Fibroblast of skin of left quadriceps (primary cell): ENCODE measurements around the gene LILRA2.
"Not testable (repeated sequence)": the region's sequence is repeated elsewhere in the genome, so short reads cannot be mapped to it uniquely, and the experiment has no call there.

Experiments used
- DNase-seq, 2 experiments: peaks; one replicate each; pipeline ENCODE4 v3.0.0-alpha.2; 2013; ENCODE audit warnings: low read depth in 2 of 2

The LILRA2 gene

DNA sequence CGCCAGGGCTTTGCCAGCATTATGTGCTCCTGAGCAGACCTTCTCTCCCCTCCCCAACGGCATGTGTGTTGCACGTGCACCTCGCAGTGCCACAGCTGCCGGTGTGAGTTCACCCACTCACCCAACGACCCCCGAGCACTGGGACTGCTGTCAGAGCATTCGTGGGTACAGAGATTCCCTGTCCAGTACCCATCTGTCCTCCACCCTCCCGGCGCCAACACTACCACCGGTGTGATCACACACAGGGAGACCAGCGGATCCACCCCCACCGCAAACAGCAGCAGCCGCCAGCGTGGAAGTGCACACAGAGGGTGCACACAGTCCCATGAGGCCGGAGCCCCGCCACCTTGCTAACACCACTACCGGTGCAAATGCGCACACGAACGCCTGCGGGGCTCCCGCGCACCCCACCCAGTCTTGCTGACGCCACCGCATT is 35.8 kb downstream of the LILRA2 start:
- no peak for DNase-seq

GRCh38 chr19:54612428-54612827 is 38.8 kb downstream of the LILRA2 start:
- DNase-seq = no peak

DNA sequence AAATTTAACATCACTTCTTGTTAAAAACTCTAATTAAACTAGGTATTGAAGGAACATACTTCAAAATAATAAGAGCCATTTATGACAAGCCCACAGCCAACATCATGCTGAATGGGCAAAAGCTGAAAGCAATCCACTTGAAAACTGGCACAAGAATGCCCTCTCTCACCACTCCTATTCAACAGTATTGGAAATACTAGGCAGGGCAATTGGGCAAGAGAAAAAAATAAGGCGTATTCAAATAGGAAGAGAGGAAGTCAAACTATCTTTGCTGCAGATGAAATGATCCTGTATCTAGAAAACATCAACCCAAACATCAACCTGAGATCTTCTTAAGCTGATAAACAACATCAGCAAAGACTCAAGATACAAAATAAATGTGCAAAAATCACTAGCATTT is 41.1 kb downstream of the LILRA2 start:
- DNase-seq = no peak

- DNase-seq = no peak
Observed at GRCh38 chr19:54616057-54616456, 42.5 kb downstream of the LILRA2 start.

- no peak for DNase-seq
Observed at GRCh38 chr19:54616821-54617560, 43.4 kb downstream of the LILRA2 start.

GRCh38 chr19:54620464-54620863 is 46.9 kb downstream of the LILRA2 start:
- DNase-seq = no peak

GRCh38 chr19:54622431-54622830 is 48.8 kb downstream of the LILRA2 start:
- no peak for DNase-seq

DNA sequence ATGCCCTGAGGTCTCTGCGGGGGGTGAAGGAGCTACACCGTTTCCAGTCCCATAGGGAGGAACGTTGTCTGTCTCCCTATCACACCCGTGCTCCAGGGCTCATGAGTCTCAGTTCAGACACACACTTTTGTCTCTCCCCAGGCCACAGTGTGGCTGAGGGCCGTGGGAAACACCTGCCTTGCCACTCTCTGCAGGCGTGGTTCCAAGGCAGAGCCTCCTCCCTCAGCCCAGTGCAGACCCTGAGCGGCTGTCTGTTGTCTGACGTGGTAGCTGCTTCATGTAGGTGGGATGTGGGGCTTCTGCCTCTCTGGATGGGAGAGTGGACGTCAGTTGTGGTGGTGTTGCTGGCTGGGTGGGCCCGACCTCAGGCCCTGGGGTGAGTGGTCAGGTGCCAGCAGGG is 50.6 kb downstream of the LILRA2 start:
- DNase-seq = not testable (repeated sequence)

- DNase-seq = not testable (repeated sequence)
Observed at GRCh38 chr19:54624934-54625730, 51.5 kb downstream of the LILRA2 start.

DNA sequence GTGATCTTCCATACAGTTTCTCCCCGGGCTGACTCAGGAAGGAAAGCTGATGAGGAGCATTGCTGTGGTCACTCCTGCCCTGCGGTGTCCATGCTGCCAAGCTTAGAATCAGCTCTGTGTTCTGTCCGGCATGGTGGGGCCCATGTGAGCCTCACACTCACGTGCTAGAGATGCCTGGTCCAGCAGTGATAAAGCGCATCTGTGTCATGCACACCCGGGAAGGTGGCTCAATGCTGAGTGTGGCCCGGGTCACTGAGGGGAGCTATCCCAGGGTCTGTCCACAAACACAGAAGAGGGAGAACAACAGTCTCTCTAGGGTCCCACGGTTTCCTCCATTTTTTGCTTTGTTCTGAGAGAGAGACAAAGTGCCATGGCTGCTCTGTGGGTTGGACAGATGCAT is 53.2 kb downstream of the LILRA2 start:
- DNase-seq = no peak

DNA sequence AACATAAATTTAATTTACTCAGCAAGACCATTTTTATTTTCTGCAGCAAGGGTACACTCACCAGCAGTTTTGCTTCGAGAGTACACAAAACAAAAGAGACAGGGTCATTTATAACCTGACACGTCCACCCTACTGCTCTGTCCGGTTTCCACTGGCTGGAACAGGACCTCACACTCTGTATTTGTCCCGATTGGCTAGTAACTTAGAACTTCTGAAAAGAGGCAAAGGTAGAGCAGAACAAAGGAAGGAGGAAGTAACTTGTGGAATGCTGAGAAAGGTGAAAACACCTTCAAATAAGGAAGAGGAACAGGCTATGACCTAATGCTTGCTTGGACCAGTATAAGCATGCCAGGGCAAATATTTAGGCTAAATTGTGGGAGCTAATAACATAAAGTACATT is 54.3 kb downstream of the LILRA2 start:
- not testable (repeated sequence) for DNase-seq

DNA sequence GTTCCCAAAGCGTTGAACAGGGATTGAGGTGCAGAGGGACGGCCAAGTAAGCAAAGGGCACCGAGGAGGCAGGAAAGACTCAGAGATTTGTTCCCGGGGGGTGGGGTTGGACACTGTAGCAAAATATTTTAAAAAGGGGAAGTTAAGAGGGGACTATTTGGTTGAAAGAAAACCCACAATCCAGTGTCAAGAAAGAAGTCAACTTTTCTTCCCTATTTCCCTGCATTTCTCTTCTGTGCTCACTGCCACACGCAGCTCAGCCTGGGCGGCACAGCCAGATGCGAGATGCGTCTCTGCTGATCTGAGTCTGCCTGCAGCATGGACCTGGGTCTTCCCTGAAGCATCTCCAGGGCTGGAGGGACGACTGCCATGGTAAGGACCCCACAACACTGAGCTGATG is 56.7 kb downstream of the LILRA2 start, which contains the start of gene LILRB1:
LILRB1 (plus strand) TSS at position 223 of the 400 bp plus-strand sequence. CDS start 590 bp downstream, outside the sequence.
- DNase-seq = not testable (repeated sequence)

DNA sequence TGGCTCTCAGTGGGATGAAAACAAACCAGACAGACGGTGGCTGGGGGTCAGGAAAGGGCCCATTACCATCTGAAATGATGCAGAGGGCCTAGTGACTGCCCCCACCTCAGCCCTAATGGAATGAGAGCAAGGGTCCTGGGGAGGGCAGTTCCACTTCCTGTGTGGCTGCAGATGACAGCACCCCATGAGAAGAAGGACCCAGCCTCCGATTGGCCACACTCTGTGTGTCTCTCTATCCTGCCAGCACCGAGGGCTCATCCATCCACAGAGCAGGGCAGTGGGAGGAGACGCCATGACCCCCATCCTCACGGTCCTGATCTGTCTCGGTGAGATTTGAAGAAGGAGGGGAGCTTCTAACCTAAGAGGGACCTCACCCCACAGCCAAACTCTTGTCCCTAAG is 57.2 kb downstream of the LILRA2 start:
- DNase-seq = no peak

GRCh38 chr19:54631489-54632337 is 58.1 kb downstream of the LILRA2 start:
- DNase-seq = not testable (repeated sequence)

- DNase-seq = not testable (repeated sequence)
Observed at GRCh38 chr19:54632517-54632916, 58.9 kb downstream of the LILRA2 start.

GRCh38 chr19:54633401-54633800 is 59.8 kb downstream of the LILRA2 start:
- DNase-seq = no peak

DNA sequence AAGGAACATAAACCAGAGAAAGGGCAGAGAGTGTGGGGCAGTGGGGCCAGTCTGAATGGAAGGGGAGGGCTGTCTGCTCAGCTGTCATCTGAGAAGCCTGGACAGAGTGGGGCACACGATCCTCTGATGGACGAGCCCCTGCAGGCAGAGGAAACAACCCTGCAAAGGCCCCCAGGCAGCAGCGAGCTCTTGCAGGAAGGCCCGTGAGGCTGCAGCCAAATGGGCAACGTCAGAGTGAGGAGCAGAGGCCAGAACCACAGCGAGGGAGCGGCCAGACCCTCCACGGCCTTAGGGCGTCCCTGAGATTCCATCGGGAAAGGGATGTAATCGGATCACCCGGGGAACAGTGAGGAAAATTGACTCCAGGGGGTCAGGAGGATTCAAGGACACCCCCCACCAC is 62.5 kb downstream of the LILRA2 start:
- not testable (repeated sequence) for DNase-seq

DNA sequence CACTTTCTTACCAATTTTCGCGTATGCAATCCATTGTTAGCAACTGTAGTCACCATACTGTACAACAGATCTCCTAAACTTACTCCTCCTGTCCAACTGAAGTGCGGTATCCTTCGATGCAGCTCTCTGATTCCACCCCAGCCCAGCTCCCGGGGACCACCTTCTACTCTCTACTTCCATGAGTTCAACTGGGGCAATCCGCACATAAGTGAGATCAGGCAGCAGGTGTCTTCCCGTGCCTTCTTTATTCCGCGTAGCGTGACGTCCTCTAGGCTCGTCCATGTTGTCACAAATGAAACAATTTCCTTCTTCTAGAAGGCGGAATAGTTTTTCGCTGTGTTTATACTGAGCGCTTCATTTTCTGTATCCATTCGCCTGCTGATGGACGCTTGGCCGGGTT is 65.1 kb downstream of the LILRA2 start:
- DNase-seq = no peak
